Nephron (organoid): ENCODE results near the gene SORL1.

Experiments
- H3K27ac Mint-ChIP-seq, 3 experiments: 2 replicates each; pipeline ENCODE4 v1.8.0; 2020; ENCODE audit warnings: mixed read lengths in 3 of 3, mild to moderate bottlenecking in 2 of 3, moderate library complexity in 1 of 3
- H3K27me3 Mint-ChIP-seq: 2 replicates; pipeline ENCODE4 v1.8.0; 2021; ENCODE audit warnings: low read depth, mild to moderate bottlenecking, moderate library complexity, mixed read lengths
- H3K36me3 Mint-ChIP-seq: 2 replicates; pipeline ENCODE4 v1.8.0; 2020; ENCODE audit warnings: low read depth, mixed read lengths
- H3K4me1 Mint-ChIP-seq: 2 replicates; pipeline ENCODE4 v1.8.0; 2020; ENCODE audit warnings: mixed read lengths
- H3K4me3 Mint-ChIP-seq, 3 experiments: 2 replicates each; pipeline ENCODE4 v1.8.0; 2020; ENCODE audit warnings: mild to moderate bottlenecking in 3 of 3, mixed read lengths in 3 of 3, moderate library complexity in 2 of 3
- H3K9me3 Mint-ChIP-seq: 2 replicates; pipeline ENCODE4 v1.8.0; 2020; ENCODE audit warnings: mixed read lengths
- CTCF ChIP-seq, 3 experiments: fragments of 200-600 bp; sonication (generic); IDR thresholded peaks; one replicate each; pipeline ENCODE4 v1.5.0; 2021; ENCODE audit warnings: antibody characterized with exemption in 3 of 3; ENCODE audit not compliant: unreplicated experiment in 3 of 3

The SORL1 gene

GRCh38 chr11:121552154-121552553 lies 100.0 kb downstream of the SORL1 start:
- Mint-ChIP-seq H3K36me3 (peaks cover 26% of the 10 kb centered on the region), H3K9me3 (no peaks in the 10 kb centered on the region)

GRCh38 chr11:121552644-121553043 lies 100.5 kb downstream of the SORL1 start:
- no peak overlapping the region for H3K27ac Mint-ChIP-seq
- H3K36me3 Mint-ChIP-seq = peaks cover 23% of the 10 kb centered on the region
- H3K27me3 Mint-ChIP-seq = peaks cover 19% of the 10 kb centered on the region
- no peaks in the 10 kb centered on the region for H3K9me3 Mint-ChIP-seq
- TF ChIP-seq CTCF (IDR thresholded peaks at IDR 0.05; ENCODE audit: unreplicated experiment in 3 of 3) = no peak
- peaks cover 5% of the 10 kb centered on the region for H3K4me1 Mint-ChIP-seq
- no peak overlapping the region for H3K4me3 Mint-ChIP-seq

More at GRCh38 chr11:121552154-121552553, 100.0 kb downstream of the SORL1 start:
- Mint-ChIP-seq H3K4me1 (peaks cover 10% of the 10 kb centered on the region), H3K27ac (no peak overlapping the region), H3K27me3 (peaks cover 19% of the 10 kb centered on the region), H3K4me3 (no peak overlapping the region)
- TF ChIP-seq CTCF (IDR thresholded peaks at IDR 0.05; ENCODE audit: unreplicated experiment in 3 of 3) = no peak

GRCh38 chr11:121553389-121553788 lies 101.3 kb downstream of the SORL1 start:
- no peaks in the 10 kb centered on the region for H3K9me3 Mint-ChIP-seq
- H3K27me3 Mint-ChIP-seq = peaks cover 19% of the 10 kb centered on the region
- no peak overlapping the region for H3K27ac Mint-ChIP-seq
- peaks cover 4% of the 10 kb centered on the region for H3K4me1 Mint-ChIP-seq
- TF ChIP-seq CTCF (IDR thresholded peaks at IDR 0.05; ENCODE audit: unreplicated experiment in 3 of 3) = no peak
- H3K36me3 Mint-ChIP-seq = peaks cover 24% of the 10 kb centered on the region
- H3K4me3 Mint-ChIP-seq = no peak overlapping the region

GRCh38 chr11:121553806-121554205 lies 101.7 kb downstream of the SORL1 start:
- Mint-ChIP-seq H3K36me3 (peaks cover 25% of the 10 kb centered on the region), H3K4me3 (no peak overlapping the region), H3K4me1 (peaks cover 4% of the 10 kb centered on the region)

GRCh38 chr11:121554552-121554951 lies 102.4 kb downstream of the SORL1 start:
- Mint-ChIP-seq H3K4me3 (no peak overlapping the region), H3K27me3 (peaks cover 19% of the 10 kb centered on the region), H3K27ac (no peak overlapping the region), H3K9me3 (no peaks in the 10 kb centered on the region), H3K36me3 (peaks cover 32% of the 10 kb centered on the region), H3K4me1 (peaks cover 10% of the 10 kb centered on the region)
- TF ChIP-seq CTCF (IDR thresholded peaks at IDR 0.05; ENCODE audit: unreplicated experiment in 3 of 3) = no peak

More at GRCh38 chr11:121553806-121554205, 101.7 kb downstream of the SORL1 start:
- Mint-ChIP-seq H3K27ac (no peak overlapping the region), H3K27me3 (peaks cover 19% of the 10 kb centered on the region), H3K9me3 (no peaks in the 10 kb centered on the region)
- TF ChIP-seq CTCF (IDR thresholded peaks at IDR 0.05; ENCODE audit: unreplicated experiment in 3 of 3) = no peak

GRCh38 chr11:121555121-121555520 lies 103.0 kb downstream of the SORL1 start:
- no peaks in the 10 kb centered on the region for H3K9me3 Mint-ChIP-seq
- TF ChIP-seq CTCF (IDR thresholded peaks at IDR 0.05; ENCODE audit: unreplicated experiment in 3 of 3) = no peak
- H3K36me3 Mint-ChIP-seq = peaks cover 32% of the 10 kb centered on the region
- H3K27me3 Mint-ChIP-seq = peaks cover 19% of the 10 kb centered on the region
- no peak overlapping the region for H3K4me3 Mint-ChIP-seq
- H3K27ac Mint-ChIP-seq = no peak overlapping the region
- H3K4me1 Mint-ChIP-seq = peaks cover 16% of the 10 kb centered on the region
